IMR-90 (cell line): Measurements from ENCODE around the gene DGKH.

ENCODE experiments used
- BHLHE40 ChIP-seq: fragments of 150-350 bp; IDR thresholded peaks from 2 replicates; pipeline ENCODE4 v1.6.1; 2016; ENCODE audit warnings: mild to moderate bottlenecking, low read depth, low read length
- CEBPB ChIP-seq: IDR thresholded peaks from 2 replicates; pipeline ENCODE4 v1.6.1; 2012; ENCODE audit warnings: low read depth, low read length, improper control_type of control experiment
- CTCF ChIP-seq: conservative IDR thresholded peaks from 2 replicates; pipeline ENCODE4 v1.5.1; 2012; ENCODE audit warnings: mild to moderate bottlenecking, low read depth, low read length, improper control_type of control experiment
- ELK1 ChIP-seq: fragments of 150-350 bp; IDR thresholded peaks from 2 replicates; pipeline ENCODE4 v1.6.1; 2016; ENCODE audit warnings: low read depth, mild to moderate bottlenecking, low read length, moderate library complexity, borderline replicate concordance
- FOS ChIP-seq: fragments of 150-350 bp; IDR thresholded peaks from 2 replicates; pipeline ENCODE4 v1.6.1; 2016; ENCODE audit warnings: low read depth, low read length
- MAFK ChIP-seq: IDR thresholded peaks from 2 replicates; pipeline ENCODE4 v1.6.1; 2012; ENCODE audit warnings: low read depth, low read length, improper control_type of control experiment
- MAZ ChIP-seq: IDR thresholded peaks from 2 replicates; pipeline ENCODE4 v1.6.1; 2012; ENCODE audit warnings: low read depth, mild to moderate bottlenecking, low read length, improper control_type of control experiment, moderate library complexity, borderline replicate concordance
- POLR2A ChIP-seq: IDR thresholded peaks from 2 replicates; pipeline ENCODE4 v1.6.1; 2012; ENCODE audit warnings: mild to moderate bottlenecking, low read depth, low read length
- RAD21 ChIP-seq: IDR thresholded peaks from 2 replicates; pipeline ENCODE4 v1.6.1; 2012; ENCODE audit warnings: low read length, improper control_type of control experiment
- SMC3 ChIP-seq: fragments of 150-350 bp; IDR thresholded peaks from 2 replicates; pipeline ENCODE4 v1.6.1; 2016; ENCODE audit warnings: low read depth, mild to moderate bottlenecking, antibody characterized with exemption, low read length, moderate library complexity
- USF2 ChIP-seq: fragments of 150-350 bp; IDR thresholded peaks from 2 replicates; pipeline ENCODE4 v1.6.1; 2017; ENCODE audit warnings: mild to moderate bottlenecking, antibody characterized with exemption, low read length, low read depth

GRCh38 chr13:42148538-42148937, 100.1 kb downstream of the DGKH start:
- TF ChIP-seq CTCF (no peak), POLR2A (no peak), MAFK (no peak), MAZ (no peak), USF2 (no peak), RAD21 (no peak), SMC3 (no peak), ELK1 (no peak), CEBPB (no peak), FOS (no peak), BHLHE40 (no peak)
